ENCODE results near the gene RNF2.

RNF2 gene

GRCh38 chr1:185040408-185040735, 5.0 kb upstream of the RNF2 start:
- TF ChIP-seq, protein P1, sequence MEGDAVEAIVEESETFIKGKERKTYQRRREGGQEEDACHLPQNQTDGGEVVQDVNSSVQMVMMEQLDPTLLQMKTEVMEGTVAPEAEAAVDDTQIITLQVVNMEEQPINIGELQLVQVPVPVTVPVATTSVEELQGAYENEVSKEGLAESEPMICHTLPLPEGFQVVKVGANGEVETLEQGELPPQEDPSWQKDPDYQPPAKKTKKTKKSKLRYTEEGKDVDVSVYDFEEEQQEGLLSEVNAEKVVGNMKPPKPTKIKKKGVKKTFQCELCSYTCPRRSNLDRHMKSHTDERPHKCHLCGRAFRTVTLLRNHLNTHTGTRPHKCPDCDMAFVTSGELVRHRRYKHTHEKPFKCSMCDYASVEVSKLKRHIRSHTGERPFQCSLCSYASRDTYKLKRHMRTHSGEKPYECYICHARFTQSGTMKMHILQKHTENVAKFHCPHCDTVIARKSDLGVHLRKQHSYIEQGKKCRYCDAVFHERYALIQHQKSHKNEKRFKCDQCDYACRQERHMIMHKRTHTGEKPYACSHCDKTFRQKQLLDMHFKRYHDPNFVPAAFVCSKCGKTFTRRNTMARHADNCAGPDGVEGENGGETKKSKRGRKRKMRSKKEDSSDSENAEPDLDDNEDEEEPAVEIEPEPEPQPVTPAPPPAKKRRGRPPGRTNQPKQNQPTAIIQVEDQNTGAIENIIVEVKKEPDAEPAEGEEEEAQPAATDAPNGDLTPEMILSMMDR (IDR thresholded peaks at IDR 0.05; ENCODE audit: low read depth, low read length) = no peak
- no peak for DNase-seq (ENCODE audit: extremely low read depth, low read depth)

DNA sequence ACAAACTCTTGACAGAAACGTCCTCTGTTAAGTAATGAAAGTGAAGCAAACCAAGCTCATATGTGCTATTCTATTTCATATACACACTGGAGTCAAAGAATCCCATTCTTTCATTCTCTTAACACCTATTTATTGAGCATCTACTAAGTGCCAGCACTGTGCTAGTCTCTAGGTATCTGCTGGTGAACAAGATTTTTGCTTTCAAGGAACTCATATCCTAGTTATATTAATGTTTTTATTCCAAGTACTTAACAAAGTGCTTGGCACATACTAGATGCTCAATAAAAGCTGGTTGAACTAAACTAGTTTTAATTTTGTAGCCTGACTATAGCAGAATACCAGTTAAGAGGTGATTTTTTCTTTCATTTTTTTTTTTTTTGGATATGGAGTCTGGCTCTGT, 3.6 kb upstream of the RNF2 start:
- TF ChIP-seq, protein P1 (IDR thresholded peaks at IDR 0.05; ENCODE audit: low read depth, low read length) = no peak

GRCh38 chr1:185042737-185043136, 2.6 kb upstream of the RNF2 start:
- TF ChIP-seq, protein P1 (IDR thresholded peaks at IDR 0.05; ENCODE audit: low read depth, low read length) = no peak

More for the DNA sequence above, 3.6 kb upstream of the RNF2 start:
- DNase-seq (ENCODE audit: extremely low read depth, low read depth) = no peak

GRCh38 chr1:185044387-185044786, 971 bp upstream of the RNF2 start:
- TF ChIP-seq, protein P1 (IDR thresholded peaks at IDR 0.05; ENCODE audit: low read depth, low read length) = no peak
- DNase-seq (ENCODE audit: extremely low read depth, low read depth) = no peak

More at GRCh38 chr1:185042737-185043136, 2.6 kb upstream of the RNF2 start:
- DNase-seq (ENCODE audit: extremely low read depth, low read depth) = no peak

DNA sequence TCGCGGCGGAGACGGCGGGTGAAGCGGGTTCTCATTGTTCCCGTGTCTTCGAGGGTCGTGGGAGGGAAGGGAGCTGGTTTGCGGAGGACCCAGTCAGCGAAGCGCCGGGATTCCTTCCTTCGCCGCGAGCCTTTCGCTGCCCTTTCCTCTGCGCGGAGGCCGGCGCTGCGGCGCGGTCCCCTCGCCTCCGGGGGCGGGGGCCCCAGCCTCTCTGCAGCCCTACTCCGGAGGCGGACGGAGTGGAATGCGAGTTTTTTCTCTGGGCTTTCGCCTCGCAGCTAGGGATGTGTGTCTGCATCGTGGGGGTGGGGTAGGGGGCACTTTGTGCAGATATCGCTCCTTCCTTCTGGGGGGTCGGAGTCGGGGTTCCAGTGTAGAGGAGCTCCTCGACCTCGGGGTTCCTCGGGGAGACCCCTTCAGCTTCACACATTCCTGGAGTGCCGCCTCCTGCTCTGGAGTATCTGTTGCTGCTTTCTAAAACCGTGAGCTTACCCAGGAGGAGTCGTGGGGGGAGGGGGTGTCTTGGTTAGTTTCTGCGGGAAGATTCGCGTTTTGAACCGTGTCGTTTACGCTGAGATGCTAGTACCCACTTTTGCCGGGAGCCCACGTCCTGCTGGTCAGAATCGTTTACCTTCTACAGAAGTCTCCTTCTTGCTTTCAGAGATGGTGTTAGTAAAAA, 595 bp downstream of the RNF2 start:
- DNase-seq (ENCODE audit: extremely low read depth, low read depth) = no peak

DNA sequence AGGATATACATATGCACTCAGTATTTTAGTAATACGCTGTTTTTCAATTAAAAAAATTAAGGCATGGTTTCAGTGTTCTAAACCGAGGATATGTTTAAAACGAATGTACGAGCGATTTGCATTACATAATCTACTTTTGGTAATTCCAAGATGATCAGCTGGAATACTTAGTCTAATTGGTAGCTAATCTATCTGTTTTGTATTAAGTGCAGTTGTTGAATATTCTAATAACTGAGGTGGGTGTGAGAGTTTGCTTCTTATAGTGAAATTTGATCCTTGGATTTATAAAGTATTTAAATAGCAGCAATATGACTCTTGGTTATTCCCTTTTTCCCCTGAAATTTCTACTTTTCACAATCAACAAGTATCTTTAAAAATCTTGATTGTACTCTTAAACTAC, 1.3 kb downstream of the RNF2 start:
- TF ChIP-seq, protein P1 (IDR thresholded peaks at IDR 0.05; ENCODE audit: low read depth, low read length) = no peak

More for the DNA sequence above, 595 bp downstream of the RNF2 start:
- TF ChIP-seq, protein P1 (IDR thresholded peaks at IDR 0.05; ENCODE audit: low read depth, low read length) = no peak

DNA sequence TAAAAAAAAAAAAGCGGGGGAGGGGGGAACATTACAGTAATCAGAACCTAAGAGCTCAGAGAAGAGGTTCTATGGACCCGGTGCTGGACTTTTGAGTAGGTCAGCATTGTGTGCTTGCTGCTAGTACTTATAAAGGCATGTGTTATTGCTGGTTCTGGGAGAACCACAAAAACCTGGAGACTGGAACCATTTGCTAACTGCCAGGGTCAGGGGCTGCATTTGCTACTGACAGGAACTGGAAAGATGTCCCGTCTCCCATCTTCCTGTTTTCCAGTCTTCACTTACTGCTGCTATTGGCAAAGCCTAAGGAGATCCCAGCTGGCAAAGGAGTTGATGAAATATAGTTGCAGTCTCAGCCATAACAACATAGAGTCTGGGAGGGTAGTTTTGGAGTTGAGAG, 4.3 kb downstream of the RNF2 start:
- TF ChIP-seq, protein P1 (IDR thresholded peaks at IDR 0.05; ENCODE audit: low read depth, low read length) = no peak
- DNase-seq (ENCODE audit: extremely low read depth, low read depth) = no peak

More for the DNA sequence above, 1.3 kb downstream of the RNF2 start:
- no peak for DNase-seq (ENCODE audit: extremely low read depth, low read depth)
